Fibroblast of skin of left biceps (primary cell): ENCODE results near the gene PCNX2.

ENCODE experiments used
- DNase-seq, 2 experiments: peaks; one replicate each; pipeline ENCODE4 v3.0.0-alpha.2; 2013; ENCODE audit warnings: low read depth in 2 of 2

Gene PCNX2

GRCh38 chr1:233319272-233319671, 23.7 kb upstream of the PCNX2 start:
- no peak for DNase-seq

- no peak for DNase-seq
These were observed 20.9 kb upstream of the PCNX2 start for GRCh38 chr1:233316473-233316872.

- no peak for DNase-seq
These were observed 20.3 kb upstream of the PCNX2 start for GRCh38 chr1:233315718-233316301.

GRCh38 chr1:233313434-233314155, 18.1 kb upstream of the PCNX2 start:
- no peak for DNase-seq

- no peak for DNase-seq
These were observed 9.1 kb upstream of the PCNX2 start for GRCh38 chr1:233304489-233305102.

- no peak for DNase-seq
These were observed 4.8 kb upstream of the PCNX2 start for GRCh38 chr1:233300326-233300725.

- no peak for DNase-seq
These were observed 3.9 kb upstream of the PCNX2 start for GRCh38 chr1:233299450-233299849.

GRCh38 chr1:233295975-233296322, 424 bp upstream of the PCNX2 start:
- no peak for DNase-seq

GRCh38 chr1:233294913-233295236, 650 bp downstream of the PCNX2 start:
- DNase-seq: peak in 1 of 2 experiments; percentile 6

- DNase-seq: no peak
These were observed 1.7 kb downstream of the PCNX2 start for GRCh38 chr1:233293556-233294446.

GRCh38 chr1:233290396-233291034, 5.0 kb downstream of the PCNX2 start:
- DNase-seq: no peak

GRCh38 chr1:233289676-233290075, 5.8 kb downstream of the PCNX2 start:
- DNase-seq: no peak

- no peak for DNase-seq
These were observed 13.0 kb downstream of the PCNX2 start for GRCh38 chr1:233282582-233282886.

GRCh38 chr1:233281711-233282581, 13.6 kb downstream of the PCNX2 start:
- peak; percentile 40 to 49 for DNase-seq

GRCh38 chr1:233279971-233280370, 15.6 kb downstream of the PCNX2 start:
- DNase-seq: no peak

GRCh38 chr1:233278631-233279030, 16.9 kb downstream of the PCNX2 start:
- DNase-seq: no peak

- no peak for DNase-seq
These were observed 17.6 kb downstream of the PCNX2 start for GRCh38 chr1:233277637-233278606.

- DNase-seq: no peak
These were observed 25.9 kb downstream of the PCNX2 start for GRCh38 chr1:233269656-233270055.

GRCh38 chr1:233268389-233269022, 27.0 kb downstream of the PCNX2 start:
- DNase-seq: no peak
